DMS53 (cell line): ENCODE measurements around the gene GLRX3.
A peak's percentile ranks its signal among the peaks of the same experiment; 100 is the strongest.
"Not testable (repeated sequence)": the region's sequence is repeated elsewhere in the genome, so short reads cannot be mapped to it uniquely, and the experiment has no call there.

Experiments
- DNase-seq: peaks from one replicate; lab custom pipeline; 2025; lab: John Stamatoyannopoulos, UW

The GLRX3 gene

DNA sequence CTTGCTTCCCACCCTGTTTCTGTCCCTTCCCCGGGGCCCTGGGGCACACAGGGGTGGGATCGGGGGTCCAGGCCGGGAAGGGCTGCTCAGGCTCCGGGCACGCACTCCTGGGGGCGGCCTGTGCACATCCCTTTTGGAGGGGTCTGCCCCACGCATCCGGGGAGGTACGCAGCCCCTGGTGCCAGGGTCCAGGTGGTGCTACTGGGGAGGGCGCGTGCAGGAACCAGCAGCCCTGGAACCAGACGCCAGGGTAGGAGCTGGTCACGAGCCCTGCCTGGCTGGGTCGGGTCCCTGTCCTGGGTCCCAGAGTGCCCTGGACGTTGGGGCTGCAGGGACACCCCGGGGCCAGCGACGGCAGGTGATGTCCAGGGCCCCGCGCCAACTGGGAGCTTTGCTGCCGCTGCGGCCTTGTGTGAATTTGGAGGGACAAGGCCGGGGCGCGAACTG is 53.4 kb downstream of the GLRX3 start:
- DNase-seq: no peak

DNA sequence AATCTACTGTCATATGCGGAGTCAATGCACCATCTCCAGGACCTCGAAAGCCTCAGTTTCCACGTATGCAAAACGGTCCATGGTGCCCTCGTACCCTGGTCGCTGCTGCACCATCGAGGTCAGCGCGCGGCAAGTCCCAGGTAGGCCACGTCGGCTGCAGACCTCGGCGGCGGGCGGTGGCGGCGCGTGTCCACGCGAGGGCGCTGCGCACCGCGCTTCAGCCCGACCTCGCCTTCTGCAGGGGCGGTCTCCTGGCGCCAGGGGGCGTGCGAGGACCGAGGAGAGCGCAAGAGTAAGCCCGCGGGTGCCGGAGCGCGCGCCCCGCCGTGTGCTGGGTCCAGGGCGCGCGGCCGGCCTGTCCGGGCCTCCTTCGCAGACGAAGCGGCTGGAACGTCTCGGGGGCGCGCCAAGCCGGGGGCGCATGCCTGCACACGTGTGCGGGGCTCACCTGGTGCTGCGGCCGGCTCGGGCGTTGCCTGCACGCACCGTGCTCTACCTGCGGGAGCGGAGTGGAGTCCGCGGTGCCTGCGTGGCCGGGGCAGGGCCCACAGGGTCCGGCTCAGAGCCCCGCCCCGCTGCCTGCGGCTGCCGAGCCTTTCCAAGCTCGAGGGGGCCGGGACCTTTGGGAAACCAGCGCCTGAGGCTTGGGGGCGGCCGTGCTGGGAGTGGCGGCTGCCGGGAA is 54.0 kb downstream of the GLRX3 start:
- DNase-seq: peak; percentile 88

DNA sequence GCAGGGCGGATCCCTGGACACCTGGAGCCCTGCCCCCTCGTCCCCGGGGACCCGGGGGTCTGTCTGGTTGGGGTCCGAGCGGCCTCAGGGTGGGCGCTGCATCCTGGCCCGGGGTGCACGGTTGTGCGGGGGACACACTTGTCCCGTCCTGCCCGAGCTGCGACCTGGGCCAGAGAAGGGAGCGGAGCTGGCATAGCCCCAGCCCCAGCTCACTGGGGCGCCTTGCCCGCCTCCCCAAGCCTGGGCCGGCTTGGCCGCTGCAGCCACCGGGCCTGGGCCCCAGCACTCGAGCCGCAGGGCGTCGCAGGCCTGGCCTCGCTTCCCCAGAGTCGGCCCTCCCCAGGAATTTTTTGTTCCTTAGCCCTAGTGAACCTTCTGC is 54.5 kb downstream of the GLRX3 start:
- no peak for DNase-seq

DNA sequence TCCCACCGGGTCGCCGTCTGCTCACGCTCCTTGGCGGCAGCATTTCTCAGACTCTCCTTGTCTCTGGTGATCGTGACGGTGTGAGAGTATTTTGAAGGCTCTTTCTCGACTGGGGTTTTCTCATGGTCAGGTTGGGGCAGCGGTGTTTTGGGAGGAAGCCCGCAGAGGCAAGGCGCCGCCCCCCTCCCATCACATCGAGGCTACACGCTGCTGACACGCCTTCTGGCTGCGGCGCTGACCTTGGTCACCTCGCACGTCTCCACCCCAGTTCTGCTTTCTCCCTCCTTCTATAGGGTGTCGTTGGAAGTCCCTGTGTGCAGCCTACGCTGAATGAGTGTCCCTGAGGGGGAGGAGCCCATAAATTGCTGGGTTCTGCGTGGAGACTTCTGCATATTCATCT is 55.2 kb downstream of the GLRX3 start:
- no peak for DNase-seq

DNA sequence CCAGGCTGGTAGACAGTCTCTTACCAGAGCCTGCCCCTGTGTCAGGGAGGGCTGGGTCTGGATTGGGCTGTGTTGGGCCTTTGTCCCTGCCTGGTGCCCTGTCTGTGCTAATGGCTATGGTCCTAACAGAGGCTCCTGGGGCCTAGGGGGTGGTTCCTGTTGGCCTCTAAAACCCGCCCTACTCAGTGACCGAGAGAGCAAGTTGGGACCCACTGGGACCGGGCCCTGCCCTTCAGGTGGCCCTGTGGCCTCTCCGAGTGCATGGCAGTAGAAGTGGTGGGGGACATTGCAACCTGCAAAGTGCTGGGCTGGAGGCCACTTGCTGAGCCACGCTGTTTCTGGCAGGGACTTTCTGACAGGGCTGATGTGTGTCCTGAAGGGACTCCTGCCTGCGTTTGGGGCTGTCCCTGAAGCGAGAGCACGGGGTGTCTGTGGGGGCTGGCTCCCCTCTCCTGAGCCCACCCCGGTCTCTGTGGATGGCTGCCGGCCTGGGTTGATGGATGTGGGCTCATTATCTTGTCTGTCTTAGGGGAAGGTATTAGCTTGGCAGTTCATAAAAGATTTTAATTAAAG is 56.2 kb downstream of the GLRX3 start:
- no peak for DNase-seq

DNA sequence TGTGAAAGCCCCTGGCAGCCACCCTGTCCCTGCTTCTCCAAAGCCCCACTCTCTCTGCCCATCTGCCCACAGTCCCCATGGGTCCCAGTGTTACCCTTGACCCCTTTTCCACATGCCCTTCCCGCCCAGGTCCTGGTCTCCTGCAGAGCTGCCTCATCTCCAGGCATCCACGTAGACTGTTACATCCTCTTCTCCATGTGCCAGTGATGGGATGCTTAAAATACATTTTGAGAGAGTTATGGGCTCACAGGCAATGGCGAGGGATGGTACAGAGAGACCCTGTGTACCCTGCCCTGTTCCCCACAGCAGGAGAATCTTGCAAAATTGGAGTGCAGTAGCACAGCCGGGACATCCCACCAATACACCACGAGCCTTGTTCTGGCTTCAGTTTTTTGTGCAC is 56.8 kb downstream of the GLRX3 start:
- no peak for DNase-seq

DNA sequence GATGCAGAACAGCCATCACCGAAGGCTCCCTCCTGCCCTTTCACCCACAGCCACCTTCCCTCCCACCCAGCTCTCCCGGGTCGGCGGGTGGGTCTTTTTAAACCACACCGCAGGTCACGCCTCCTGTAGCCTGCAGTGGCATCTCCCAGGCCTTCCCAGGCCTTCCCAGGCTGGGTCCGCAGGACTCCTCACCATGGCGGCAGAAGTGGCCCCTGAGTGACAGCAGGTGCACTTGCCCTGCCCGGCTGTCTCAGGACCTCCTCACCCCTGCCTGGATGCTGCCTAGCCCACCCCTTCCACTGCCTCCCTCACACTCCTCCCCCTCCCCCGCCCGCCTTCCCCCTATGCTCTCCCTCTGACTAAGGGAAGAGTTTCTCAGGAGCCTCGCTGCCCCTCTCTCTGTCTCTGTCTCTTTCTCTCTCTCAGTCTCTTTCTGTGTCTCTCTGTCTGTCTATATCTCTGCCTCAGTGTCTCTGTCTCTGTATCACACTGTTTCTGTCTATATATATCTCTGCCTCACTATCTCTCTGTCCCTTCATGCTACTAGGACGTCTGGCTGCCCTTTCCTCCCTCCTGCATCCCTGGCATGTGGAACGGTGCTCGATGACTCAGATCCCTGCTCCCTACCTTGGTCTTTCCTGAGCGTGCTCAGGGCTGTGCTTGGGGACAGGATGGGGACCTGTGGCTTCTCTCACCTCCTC is 57.5 kb downstream of the GLRX3 start:
- DNase-seq: no peak

DNA sequence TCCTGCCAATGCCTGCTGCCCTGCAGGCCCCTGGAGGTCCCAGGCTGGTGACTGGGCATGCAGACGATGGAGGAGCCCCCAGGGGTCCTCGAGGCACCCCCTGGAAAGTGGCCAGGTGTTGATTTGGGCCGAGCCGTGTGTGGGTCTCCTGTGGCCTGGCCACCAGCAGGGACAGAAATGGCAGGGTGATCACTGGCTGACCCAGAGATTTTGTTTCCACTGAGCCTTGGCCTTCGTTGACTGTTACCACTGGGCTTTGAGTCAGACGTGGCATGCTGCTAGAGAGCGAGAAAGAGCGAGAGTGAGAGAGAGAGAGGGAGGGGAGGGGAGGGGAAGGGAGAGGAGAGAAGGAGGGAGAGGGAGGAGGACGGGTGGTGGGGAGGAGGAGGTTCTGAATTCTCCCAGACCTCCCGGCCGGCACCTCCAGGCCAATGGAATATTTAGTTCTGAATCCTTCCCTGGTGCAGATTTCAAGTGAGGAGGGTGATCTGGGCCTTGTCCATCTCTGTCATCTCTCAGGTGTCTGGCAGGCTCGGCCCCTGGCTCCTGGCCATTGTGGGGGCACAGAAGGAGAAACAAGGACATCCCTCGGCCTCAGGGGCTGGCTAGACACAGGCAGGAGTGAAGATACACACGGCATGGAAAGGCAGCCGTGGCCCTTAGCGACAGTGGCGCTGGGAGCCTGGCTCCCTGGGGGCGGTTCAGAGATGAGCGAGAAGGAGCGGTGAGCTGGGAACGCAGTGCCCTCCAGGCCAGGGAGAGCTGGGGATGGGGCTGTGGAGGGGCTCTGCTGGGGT is 58.2 kb downstream of the GLRX3 start:
- DNase-seq: no peak

DNA sequence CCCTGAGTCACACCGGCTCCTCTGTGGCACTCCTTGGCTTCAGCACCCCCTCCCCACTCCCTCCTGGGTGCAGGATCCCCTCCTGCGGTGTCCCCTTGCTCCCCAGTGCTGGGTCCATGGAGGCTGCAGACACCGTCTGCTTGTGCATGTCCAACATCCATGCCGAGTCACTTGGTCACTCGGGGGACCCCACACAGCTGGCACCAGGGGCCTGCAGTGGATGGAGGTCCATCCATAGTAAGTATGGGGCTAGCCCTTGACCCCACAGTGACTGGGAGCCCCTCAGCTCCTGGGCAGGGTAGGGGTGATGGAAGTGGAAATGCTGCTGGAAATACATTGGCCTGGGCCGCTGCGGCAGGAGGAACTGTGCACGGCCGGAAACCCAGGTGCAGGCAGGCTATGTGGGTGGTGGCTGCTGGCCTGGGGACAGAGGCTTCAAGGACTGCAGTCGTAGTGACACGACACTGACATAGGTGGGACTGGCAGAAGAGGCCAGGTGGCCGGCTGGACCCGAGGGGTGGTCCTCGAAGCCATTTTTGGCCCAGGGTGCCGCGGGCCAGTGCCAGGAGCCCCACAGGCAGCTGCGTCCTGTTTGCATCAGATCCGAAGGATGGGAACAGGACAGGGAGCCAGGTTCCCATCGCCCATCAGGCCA is 58.9 kb downstream of the GLRX3 start:
- no peak for DNase-seq

DNA sequence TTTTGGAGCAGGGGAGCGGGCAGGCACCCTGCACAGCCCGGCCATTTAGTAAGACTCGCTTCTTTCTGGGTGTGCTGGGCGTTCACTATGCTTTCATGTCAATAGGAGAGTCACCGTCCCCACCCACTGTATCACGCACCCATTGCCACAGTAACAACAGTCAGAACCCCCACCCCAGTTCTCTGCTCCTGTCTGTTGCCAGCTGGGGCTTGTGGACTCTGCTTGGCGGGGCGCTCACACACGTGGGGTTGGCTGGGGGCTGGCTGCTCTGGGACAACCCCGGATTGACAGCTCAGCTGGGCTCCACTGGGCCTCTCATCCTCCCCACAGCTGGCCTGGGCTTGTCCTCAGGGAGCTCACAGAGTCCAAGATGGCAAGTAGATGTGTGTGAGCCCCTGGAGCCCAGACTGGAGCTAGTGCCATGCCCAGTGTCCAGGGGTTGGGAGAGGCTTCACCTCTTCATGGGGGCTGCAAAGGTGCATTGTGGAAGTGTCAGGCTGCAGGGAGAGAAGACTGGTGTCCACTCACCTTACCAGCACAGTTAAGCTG is 59.6 kb downstream of the GLRX3 start:
- no peak for DNase-seq

DNA sequence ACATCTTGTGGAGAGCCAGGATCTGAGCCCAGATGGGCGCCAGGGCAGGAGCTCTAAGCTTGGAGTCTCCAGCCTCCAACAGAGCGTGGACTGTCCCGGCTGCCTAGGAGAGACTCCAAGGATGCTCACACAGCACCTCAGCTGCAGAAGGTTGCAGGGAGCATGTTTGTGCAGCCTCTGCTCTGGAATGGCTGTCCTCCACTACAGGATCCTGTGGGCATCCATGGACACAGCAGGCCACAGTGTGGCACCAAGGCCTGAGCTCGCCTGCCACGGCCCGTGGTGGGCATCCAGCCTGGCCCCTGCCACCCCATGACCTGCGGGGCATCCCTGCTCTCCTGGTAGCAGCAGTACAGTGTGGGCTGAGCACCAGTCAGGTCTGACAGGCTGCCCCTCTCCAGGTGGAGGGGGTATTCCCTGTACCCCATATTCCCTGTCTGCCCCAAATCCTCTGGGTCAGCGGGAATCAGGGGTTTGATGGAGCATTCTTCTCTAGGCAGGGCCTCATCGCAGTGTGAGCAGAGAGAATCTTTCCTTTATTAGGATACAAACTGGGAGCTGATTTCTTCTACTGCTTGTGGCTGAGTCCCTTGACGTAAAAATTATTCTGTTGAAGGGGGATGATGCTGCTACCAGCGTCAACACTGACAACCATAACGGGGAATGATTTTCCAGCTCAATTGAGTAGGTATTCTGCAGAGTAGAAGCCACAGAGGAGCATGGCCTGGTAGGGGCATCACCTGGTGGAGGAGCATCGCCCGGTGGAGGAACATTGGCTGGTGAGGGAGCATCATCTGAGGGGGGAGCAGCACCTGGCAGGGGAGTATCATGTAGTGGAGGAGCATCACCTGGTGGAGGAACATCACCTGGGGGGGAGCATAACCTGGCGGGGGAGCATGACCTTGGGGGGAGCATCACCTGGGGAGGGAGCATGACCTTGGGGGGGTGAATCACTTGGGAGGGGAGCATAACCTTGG is 60.6 kb downstream of the GLRX3 start:
- DNase-seq: no peak

DNA sequence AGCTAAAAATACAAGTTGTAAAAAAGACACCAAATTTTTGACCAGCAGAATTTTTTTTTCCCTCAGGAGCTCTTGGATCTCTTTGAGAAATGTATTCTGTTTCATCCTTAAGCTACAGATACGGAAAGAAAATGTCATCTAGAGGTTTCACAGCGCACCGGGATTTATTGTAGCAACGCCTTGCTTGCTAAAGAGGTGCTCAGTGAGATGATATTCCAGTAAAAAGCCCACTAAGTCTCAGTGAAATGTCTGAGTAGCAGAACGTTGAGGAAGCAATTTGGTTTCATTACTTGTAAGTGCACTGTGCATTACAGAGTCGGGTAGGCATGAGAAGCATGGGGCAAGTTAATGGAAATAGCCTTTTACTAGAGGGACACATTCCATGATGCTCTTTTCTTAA is 62.5 kb downstream of the GLRX3 start:
- DNase-seq: no peak

DNA sequence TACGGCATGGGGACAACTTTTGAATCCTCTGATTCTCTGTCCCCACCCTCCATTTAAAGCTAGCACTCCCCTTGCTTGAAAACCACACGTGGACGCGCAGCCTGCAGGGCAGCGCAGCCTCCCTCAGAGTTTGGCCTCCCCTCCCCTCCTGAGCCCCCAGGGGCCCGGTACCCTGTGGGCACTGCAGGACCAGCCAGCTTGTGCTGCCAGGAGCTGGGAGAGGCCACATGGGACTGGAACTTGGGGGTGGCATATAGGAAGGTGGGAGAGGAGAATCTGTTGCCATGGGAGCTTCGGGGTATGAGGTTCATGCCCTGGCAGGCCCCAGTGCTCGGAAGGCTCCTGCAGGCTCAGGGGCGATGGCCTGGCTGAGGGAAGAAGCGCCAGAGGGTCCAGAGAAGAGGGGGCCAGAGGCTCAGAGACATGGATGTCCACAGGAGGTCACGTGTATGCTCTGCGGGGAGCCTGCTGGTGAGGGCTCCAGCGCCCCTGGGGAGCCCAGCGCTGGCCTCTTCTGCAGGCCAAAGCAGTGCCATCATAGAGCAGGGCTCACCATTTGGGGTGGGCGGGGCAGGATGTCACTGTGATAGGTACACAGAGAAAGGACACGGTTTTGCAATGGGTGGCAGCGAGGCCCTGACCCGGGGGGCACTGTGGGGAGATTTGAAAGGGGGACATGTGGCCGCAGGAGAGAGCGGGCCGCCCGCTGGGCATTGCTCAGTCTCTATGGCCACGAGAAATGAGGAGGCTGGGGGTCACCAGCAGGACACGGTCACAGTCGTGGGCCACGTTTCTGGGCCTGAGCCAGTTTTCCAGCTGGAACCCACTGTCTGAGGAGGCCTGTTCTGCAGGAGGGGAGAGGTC is 64.2 kb downstream of the GLRX3 start:
- DNase-seq: no peak

DNA sequence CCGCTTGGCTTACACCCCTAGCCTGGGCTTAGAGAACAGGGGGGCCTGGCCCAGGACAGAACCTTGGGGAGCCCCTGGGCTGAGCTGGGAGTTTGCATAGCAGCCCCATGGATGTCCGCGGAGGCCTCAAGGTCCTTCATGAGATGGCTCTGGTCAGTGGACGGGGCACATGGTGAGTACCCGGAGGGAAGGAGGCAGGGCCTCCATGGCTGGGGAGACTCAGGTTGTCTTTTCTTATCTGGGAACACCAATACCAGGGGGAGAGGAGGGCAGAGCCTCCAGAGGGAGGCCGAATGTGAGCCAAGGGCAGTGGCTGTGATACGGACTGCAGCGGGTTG is 64.8 kb downstream of the GLRX3 start:
- DNase-seq: no peak

DNA sequence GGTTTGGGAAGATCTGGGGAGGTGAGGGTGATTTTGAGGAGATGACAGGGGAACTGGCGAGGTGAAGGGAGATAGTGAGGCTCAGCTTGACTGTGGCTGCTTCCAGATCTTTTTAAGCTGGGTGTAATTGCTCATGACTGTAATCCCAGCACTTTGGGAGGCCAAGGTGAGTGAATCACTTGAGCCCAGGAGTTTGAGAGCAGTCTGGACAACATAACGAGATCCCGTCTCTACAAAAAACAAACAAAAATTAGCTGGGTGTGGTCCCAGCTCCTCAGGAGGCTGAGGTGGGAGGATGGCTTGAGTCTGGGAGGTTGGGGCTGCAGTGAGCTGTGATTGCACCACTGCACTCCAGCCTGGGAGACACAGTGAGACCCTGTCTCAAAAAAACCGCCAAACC is 66.0 kb downstream of the GLRX3 start:
- not testable (repeated sequence) for DNase-seq

DNA sequence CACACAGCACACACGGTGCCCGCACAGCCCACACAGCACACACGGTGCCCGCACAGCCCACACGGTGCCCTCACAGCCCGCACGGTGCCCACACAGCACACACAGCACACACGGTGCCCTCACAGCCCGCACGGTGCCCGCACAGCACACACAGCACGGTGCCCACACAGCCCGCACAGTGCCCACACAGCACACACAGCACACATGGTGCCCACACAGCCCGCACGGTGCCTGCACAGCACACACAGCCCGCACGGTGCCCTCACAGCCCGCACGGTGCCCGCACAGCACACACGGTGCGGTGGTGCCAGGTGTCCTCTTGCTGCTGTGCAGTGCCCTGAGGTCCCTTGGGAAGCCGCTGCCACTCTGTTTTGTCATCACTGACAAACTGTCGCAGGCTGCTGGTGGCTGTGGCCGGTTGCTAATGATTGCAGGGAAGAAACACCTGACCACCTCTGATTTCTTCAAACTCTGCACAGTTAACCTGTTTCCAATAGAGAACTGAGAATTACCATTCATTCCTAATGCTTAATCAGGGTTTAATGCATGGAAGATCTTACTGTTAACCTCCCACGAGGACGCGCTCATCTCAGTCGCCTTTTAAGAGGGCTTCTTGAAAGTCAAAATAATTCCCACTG is 66.9 kb downstream of the GLRX3 start:
- DNase-seq: peak; percentile 10

DNA sequence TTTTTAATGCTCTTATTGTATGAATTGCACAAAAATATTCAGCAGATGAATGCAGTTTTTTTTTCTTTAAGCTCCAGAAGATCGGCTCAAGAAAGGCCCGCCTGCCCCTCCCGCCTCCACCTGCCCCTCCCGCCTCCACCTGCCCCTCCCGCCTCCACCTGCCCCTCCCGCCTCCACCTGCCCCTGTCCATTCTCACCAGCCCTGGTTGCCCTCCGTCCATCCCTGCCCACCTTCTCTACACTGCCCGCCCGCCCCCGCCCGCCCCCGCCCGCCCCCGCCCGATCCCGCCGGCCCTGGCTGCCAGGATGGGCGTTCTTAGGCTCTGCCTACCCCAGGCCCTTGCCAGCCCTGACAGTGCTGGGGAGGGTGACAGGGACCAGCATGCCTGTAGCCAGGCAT is 67.4 kb downstream of the GLRX3 start:
- no peak for DNase-seq

DNA sequence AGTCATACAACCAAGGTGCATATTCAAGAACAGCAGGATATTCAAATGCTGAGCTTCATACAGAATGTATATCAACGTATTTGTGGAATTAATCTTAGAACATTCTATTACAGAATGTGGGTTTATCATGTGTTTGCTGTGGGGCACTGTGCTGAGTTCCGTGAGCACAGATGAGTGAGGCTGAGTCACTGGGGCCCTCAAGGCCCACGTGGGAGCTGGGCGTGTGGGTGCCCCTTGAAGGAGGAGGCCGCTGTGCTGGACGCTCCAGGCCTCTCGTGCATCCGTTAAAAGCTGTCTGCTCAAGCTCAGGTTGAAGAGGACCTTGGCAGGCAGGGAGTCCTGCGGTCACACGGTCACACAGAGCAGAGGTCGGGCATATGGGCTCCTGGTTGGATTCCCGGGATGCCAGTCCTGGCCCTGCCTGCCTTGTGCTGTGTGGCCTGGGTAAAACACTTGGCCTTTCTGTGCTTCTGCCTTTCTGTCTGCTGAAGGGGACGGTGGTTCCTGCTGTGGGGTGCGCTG is 70.1 kb downstream of the GLRX3 start:
- DNase-seq: no peak

DNA sequence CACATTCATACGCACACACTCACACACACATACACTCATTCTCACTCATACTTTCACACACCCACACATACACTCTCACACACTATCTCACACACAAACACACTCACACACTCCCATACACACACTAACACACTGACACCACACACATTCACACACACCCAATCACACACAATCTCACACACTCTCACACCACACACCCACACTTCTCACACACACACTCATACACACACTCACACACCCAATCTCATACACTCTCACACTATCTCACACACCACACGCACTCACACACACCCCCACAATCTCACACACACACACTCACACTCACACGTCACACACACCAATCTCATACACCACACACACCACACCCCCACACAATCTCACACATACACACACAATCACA is 71.0 kb downstream of the GLRX3 start:
- DNase-seq: no peak
